ENCODE results near the gene DNAJC11.
"Not testable (repeated sequence)": the region's sequence is repeated elsewhere in the genome, so short reads cannot be mapped to it uniquely, and the experiment has no call there.

The DNAJC11 gene

DNA sequence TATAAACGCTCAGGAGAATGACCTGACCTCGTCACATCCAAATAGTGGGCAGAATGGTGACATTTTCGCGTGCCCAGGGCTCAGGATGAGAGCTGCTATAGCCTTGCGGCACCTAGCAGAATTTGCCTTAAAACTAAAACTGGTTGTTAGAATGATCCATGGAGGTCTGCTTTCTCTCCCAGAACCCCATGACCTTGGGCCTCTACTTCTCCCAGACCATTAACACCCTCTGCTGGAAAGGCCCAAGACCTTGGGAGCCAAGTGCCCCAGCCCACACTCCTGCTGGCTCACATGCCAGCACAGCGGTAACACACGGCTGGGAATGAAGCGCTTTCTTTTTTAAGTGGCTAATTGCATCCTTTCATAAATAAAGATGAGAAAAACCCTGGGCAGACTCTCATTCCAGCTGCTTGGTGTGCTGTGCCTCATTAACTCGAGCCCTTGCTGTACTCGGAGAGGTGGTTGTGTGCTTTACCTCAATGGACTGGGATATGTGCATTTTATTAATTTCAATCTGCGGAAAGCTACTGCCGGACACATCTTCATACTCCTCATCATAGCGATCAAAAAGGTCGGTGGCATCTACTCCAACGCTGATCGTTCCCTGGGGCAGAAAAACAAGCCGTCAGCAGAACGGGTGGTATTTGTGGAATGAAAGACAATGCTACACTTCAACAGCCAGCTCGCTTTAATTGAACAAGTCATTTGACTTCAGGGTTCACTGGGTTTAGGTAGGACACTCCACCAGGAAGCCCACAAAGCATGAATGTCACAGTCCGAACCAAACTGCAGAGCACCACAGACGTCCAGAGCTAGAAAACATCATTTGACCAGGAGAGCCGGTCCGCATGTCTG is 48.0 kb downstream of the DNAJC11 start:
- in situ Hi-C loops (cut with MboI; ENCODE audit: low sequenced_read_pairs) = no loop called here

- in situ Hi-C loops (cut with MboI; ENCODE audit: low sequenced_read_pairs) = no loop called here
Measured at GRCh38 chr1:6652986-6653385, 48.6 kb downstream of the DNAJC11 start.

DNA sequence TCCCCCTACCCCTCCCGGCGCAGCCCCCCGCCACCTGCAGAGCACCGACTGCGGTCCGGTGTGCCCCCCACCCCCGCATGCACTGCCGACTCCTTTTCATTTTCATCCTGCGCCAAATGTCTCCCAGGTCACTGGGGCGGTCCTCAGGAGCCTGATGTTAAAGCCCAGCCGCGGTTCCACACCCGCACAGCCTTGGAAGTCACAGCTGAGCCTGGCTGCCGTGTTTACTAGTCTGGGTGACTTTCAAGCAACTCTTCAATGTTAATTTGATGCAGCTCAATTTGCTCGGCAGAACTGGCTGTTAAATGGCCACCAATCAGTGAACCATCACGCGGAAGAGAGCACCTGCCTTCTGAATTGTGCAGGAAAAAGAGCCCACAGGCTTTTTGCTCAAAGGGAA is 49.7 kb downstream of the DNAJC11 start:
- in situ Hi-C loops (cut with MboI; ENCODE audit: low sequenced_read_pairs) = no loop called here

DNA sequence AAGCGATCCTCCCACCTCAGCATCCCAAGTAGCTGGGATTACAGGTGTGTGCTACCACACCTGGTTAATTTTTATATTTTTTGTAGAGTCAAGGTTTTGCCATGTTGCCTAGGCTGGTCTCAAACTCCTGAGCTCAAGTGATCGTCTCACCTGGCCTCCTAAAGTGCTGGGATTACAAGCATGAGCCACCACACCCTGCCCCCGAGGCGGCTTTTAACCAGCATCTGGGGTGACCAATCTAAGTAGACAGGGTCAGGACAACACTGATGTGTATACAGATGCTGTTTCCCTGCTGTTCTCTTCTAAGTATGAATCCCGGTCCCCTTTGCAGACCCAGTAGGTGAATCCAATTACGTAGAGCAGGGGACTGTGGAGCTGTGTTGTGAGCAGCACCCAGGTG is 53.1 kb downstream of the DNAJC11 start:
- in situ Hi-C loops (cut with MboI; ENCODE audit: low sequenced_read_pairs) = no loop called here

DNA sequence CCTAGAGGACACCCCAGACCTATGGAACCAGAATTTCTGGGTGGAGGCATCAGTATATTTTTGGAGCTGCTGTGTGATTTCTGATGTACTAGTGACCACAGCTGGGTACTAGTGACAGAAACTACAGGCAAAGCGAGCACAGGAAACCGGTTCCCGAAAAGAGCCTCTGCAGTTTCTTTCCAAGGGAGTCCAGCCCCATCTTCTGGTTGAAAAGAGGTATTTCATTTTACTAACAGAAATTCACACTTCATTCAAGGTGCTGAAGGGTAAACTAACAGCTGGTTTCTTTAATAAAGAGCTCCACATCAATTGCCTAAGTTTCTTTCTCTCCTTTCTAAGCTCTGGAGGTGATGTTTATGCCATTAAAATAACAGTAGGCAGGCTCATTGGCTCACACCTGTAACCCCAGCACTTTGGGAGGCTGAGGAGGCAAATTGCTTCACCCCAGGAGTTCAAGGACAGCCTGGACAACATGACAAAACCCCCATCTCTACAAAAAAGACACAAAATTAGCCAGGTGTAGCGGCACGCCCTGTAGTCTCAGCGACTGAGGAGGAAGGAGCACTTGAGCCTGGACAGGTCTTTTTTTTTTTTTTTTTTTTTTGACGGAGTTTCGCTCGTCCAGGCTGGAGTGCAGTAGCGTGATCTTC is 55.0 kb downstream of the DNAJC11 start:
- in situ Hi-C loops (cut with MboI; ENCODE audit: low sequenced_read_pairs) = no loop called here

- in situ Hi-C loops (cut with MboI; ENCODE audit: low sequenced_read_pairs) = no loop called here
Measured at GRCh38 chr1:6645018-6645417, 56.6 kb downstream of the DNAJC11 start.

- in situ Hi-C loops (cut with MboI; ENCODE audit: low sequenced_read_pairs) = not testable (repeated sequence)
Measured at GRCh38 chr1:6640867-6641266, 60.7 kb downstream of the DNAJC11 start.

DNA sequence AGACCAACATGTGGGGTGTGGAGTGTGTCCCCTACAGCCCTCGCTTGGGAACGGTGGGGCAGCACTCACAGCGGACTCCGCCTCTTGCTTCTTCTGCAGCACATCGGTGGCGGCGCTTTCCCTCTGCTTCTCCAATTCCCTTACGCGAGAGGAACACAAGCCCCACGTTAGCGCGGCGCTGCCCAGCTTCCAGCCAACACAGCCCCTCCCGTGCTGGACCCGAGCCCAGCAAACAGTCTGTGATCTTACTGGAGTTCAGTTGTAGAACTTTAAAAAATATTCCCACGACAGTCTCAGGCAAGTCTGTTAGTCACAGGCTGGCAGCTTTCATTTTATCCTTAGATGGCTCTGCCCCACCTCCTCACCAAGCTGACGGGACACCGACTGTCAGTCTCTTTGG is 63.4 kb downstream of the DNAJC11 start:
- in situ Hi-C loops (cut with MboI; ENCODE audit: low sequenced_read_pairs) = no loop called here

GRCh38 chr1:6637770-6638169 is 63.8 kb downstream of the DNAJC11 start:
- in situ Hi-C loops (cut with MboI; ENCODE audit: low sequenced_read_pairs) = no loop called here

DNA sequence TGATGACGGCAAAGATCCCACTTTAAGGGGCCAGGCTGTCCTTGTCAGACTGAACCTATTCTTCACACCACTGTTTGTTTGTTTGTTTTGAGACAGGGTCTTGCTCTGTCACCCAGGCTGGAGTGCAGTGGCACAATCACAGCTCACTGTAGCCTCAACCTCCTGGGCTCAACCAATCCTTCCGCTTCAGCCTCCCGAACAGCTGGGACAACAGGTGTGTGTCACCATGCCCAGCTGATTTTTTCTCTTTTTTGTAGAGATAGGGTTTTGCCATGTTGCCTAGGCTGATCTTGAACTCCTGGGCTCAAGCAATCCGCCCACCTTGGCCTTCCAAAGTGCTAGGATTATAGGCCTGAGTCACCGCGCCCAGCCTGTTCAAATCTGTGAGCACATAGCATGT is 64.8 kb downstream of the DNAJC11 start:
- in situ Hi-C loops (cut with MboI; ENCODE audit: low sequenced_read_pairs) = not testable (repeated sequence)

- in situ Hi-C loops (cut with MboI; ENCODE audit: low sequenced_read_pairs) = no loop called here
Measured at GRCh38 chr1:6635910-6636760, 65.5 kb downstream of the DNAJC11 start.

DNA sequence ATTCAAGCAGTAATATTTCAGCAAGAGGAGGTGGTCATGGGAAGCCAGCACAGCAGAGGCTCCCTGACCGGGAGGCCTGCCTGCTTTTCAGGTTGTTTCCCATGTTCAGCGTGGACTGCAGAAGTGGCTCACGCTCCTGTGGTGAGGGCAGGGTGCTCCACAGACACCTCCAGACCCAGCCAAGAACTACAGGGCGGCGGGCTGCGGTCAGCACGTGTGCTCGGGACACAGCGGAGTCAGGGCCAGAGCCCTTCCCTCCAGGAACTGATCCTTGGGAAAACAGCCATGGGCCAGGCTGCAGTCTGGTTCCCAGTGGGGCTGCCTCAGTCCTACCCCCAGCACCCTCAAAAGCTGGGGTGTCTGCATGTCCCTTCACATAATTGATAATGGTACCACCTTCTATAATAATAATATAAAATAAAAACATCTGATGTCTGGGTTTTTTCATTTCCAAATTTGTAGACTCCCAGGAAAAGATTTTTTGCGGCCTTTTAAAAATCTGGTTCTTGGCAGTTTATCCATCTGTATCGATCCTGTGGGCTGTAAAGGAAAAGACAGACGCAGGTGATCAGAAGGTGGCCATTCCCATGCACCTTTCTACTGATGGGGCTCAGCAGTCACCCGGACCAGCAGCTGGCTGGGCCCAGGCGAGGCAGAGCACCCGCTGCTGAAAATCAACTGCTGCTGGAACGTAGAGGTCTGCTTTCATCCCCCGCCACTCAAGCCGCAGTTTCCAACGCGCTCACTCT is 66.3 kb downstream of the DNAJC11 start:
- in situ Hi-C loops (cut with MboI; ENCODE audit: low sequenced_read_pairs) = no loop called here

DNA sequence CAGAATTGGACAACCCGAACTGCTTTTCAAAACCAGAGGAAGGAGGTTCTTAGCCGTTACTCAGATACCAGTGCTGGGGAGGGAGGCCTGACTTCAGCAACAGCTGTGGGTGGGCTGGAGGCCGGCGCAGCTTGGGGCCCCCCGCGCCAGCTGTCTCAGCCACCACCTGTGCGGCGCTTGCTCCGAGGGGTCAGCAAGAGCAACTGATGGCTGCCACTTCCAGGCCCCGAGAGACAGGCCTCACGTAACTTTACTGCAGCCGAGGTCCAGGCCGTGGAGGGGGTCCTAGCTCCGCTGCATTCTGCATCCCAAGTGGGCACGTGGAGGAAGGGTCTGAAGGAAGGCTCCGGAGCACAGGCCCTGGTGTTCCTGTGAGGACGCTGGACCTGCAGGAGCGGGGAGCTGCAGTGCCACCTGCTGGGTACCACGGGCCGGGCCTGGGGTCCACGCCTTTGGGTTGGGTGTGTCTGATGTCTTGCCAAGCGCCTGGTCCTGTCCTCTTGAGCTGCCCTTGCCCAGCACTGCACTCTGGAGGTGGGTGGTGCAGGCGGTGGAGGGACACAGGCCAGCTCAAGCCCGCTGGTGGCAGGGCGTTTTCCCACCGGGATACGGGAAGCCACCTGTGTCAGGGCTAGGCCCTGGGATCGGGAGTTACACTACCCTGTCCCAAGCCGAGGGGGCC is 67.1 kb downstream of the DNAJC11 start:
- in situ Hi-C loops (cut with MboI; ENCODE audit: low sequenced_read_pairs) = no loop called here

DNA sequence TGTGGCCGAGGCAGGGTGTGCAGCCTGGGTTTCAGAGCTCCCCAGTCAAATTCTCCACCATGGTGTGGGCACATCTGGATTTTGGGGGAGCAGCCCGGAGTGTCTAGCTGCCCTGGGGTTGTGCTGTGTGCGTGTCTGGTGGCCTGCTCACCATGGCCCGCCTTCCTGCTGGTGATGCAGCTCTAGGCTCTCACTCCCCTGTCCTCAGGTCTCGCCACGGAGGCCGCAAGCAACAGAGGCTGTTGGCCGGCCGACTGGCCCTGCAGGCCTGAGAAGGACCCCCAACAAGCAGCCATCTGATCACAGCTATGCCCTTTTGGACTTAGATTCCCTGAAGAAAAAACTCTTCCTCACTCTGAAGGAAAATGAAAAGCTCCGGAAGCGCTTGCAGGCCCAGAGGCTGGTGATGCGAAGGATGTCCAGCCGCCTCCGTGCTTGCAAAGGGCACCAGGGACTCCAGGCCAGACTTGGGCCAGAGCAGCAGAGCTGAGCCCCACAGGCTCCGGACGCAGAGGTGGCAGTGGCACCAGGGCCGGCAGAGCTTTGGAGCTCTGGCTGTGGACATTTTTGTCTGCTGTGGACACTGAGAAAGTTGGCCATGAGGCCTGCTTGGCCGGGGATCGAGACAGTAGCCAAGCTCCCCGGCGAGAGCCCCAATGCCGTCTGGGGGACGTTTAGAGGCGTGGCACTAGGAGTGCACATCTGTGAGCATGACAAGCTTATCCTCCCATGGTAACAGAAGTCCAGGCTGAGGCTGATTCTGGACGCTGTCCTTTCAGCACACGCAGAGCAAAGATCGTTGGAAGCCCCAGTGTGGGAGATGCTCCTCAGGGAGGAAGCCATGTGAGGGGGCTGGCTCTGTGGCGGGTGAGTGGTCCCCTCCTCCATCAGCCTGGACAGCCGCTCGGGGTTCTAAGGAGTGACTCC is 68.8 kb downstream of the DNAJC11 start:
- in situ Hi-C loops (cut with MboI; ENCODE audit: low sequenced_read_pairs) = no loop called here

DNA sequence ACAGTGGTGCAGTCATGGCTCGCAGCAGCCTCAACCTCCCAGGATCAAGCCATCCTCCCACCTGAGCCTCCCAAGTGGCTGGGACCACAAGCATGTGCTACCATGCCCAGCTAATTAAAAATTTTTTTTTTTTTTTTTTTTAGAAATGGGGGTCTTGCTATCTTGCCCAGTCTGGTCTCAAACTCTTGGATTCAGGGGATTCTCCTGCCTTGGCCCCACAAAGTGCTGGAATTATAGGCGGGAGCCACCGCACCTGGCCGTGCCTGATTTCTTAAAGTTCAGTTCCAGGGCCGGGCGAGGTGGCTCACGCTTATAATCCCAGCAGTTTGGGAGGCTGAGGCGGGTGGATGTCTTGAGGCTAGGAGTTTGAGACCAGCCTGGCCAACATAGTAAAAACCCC is 70.6 kb downstream of the DNAJC11 start:
- in situ Hi-C loops (cut with MboI; ENCODE audit: low sequenced_read_pairs) = no loop called here

GRCh38 chr1:6630027-6630426 is 71.6 kb downstream of the DNAJC11 start:
- in situ Hi-C loops (cut with MboI; ENCODE audit: low sequenced_read_pairs) = no loop called here

GRCh38 chr1:6628971-6629479 is 72.6 kb downstream of the DNAJC11 start:
- in situ Hi-C loops (cut with MboI; ENCODE audit: low sequenced_read_pairs) = no loop called here

- in situ Hi-C loops (cut with MboI; ENCODE audit: low sequenced_read_pairs) = no loop called here
Measured at GRCh38 chr1:6627841-6628545, 73.6 kb downstream of the DNAJC11 start.

Data from hTERT RPE-1 (cell line).